Neutrophil (primary cell): ENCODE results near the gene MBNL2.

Experiments
- H3K27ac ChIP-seq: fragments of 200-600 bp; sonication (generic); 2 replicates; pipeline ENCODE4 v1.5.1; 2016; ENCODE audit warnings: mild to moderate bottlenecking, moderate library complexity
- H3K27me3 ChIP-seq: fragments of 200-600 bp; sonication (generic); 2 replicates; pipeline ENCODE4 v1.6.0; 2016; ENCODE audit warnings: mild to moderate bottlenecking
- H3K36me3 ChIP-seq: fragments of 200-600 bp; sonication (generic); 2 replicates; pipeline ENCODE4 v1.5.1; 2017
- H3K4me1 ChIP-seq, 2 experiments: fragments of 200-600 bp in 1 of 2; sonication (generic) in 1 of 2; 1 replicate in 1 of 2; 2 replicates in 1 of 2; pipeline versions ENCODE4 v1.5.1 to v1.6.1; 2013 to 2016; ENCODE audit warnings: low read depth in 1 of 2, low read length in 1 of 2, mild to moderate bottlenecking in 1 of 2, moderate library complexity in 1 of 2; ENCODE audit not compliant: control insufficient read depth in 1 of 2, insufficient read depth in 1 of 2
- H3K4me3 ChIP-seq, 2 experiments: fragments of 200-600 bp in 1 of 2; sonication (generic) in 1 of 2; 1 replicate in 1 of 2; 2 replicates in 1 of 2; pipeline ENCODE4 v1.5.1; 2013 to 2016; ENCODE audit warnings: low read depth in 1 of 2, low read length in 1 of 2, mild to moderate bottlenecking in 1 of 2, moderate library complexity in 1 of 2
- H3K9me3 ChIP-seq: fragments of 200-600 bp; sonication (generic); 2 replicates; pipeline ENCODE4 v1.5.1; 2016
- TF ChIP-seq, protein P1 (sequence below): fragments of 200-600 bp; sonication (generic); IDR thresholded peaks from 2 replicates; pipeline ENCODE4 v1.5.1; 2016; ENCODE audit warnings: antibody characterized with exemption

MBNL2 gene

DNA sequence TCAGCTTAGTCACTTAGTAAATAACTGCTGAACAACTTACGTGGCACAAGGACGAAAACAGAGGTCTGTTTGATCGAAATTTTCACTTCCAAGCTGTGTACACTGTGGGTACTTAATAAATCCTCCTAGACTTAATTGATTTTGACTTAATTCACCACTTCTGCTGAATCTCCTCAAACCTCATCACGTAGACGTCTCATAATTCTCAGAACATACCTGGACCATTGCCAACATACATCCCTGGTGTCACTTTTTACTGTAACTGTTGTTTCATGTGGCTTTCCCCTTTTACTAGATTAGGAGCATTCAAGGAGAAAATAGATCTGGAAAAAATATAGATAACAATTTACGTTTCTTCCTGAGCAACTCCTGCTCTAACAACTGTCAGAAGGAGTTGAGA lies 105.0 kb downstream of the MBNL2 start:
- Histone ChIP-seq H3K27ac (no peak overlapping the region), H3K9me3 (no peaks in the 10 kb centered on the region), H3K4me3 (no peak overlapping the region)

DNA sequence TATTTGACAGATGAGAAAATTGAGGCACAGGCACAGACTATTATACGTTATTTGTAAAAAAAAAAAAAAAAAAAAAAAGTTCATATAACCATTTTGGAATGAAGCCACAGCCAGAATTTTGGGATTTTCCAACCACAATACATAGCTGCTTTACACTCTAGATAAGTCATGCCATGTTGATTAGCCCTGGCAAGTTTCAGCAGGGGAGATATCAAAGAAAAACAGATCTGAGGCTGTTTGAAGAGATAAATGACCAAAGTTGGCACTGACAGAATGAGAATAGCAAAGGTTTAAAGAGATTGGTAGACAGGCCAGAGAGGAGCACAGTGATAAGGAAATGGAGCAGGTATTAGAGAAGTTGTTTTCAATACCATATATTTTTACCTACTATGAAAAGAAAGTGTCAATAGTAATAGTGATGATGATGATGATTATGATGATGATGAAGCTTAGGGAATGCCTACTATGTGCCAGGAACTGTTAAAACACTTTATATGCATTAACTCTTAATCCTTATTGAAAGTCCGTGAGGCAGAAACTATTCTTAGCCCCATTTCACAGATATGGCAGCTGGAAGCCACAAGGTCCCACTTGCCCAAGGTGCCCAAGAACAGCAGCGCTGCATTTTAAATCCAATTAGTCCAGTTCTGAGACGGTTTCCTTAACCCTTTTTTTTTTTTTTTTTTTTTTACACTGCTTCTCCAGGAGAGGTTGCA lies 105.5 kb downstream of the MBNL2 start:
- no peaks in the 10 kb centered on the region for H3K9me3 ChIP-seq
- H3K36me3 ChIP-seq = no peaks in the 10 kb centered on the region
- no peaks in the 10 kb centered on the region for H3K4me1 ChIP-seq
- H3K4me3 ChIP-seq = no peak overlapping the region
- no peaks in the 10 kb centered on the region for H3K27me3 ChIP-seq
- TF ChIP-seq, protein P1, sequence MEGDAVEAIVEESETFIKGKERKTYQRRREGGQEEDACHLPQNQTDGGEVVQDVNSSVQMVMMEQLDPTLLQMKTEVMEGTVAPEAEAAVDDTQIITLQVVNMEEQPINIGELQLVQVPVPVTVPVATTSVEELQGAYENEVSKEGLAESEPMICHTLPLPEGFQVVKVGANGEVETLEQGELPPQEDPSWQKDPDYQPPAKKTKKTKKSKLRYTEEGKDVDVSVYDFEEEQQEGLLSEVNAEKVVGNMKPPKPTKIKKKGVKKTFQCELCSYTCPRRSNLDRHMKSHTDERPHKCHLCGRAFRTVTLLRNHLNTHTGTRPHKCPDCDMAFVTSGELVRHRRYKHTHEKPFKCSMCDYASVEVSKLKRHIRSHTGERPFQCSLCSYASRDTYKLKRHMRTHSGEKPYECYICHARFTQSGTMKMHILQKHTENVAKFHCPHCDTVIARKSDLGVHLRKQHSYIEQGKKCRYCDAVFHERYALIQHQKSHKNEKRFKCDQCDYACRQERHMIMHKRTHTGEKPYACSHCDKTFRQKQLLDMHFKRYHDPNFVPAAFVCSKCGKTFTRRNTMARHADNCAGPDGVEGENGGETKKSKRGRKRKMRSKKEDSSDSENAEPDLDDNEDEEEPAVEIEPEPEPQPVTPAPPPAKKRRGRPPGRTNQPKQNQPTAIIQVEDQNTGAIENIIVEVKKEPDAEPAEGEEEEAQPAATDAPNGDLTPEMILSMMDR = no peak
- H3K27ac ChIP-seq = no peak overlapping the region

More for the DNA sequence above, 105.0 kb downstream of the MBNL2 start:
- H3K27me3 ChIP-seq = no peaks in the 10 kb centered on the region
- H3K36me3 ChIP-seq = no peaks in the 10 kb centered on the region
- H3K4me1 ChIP-seq = no peaks in the 10 kb centered on the region
- TF ChIP-seq, protein P1 = no peak

DNA sequence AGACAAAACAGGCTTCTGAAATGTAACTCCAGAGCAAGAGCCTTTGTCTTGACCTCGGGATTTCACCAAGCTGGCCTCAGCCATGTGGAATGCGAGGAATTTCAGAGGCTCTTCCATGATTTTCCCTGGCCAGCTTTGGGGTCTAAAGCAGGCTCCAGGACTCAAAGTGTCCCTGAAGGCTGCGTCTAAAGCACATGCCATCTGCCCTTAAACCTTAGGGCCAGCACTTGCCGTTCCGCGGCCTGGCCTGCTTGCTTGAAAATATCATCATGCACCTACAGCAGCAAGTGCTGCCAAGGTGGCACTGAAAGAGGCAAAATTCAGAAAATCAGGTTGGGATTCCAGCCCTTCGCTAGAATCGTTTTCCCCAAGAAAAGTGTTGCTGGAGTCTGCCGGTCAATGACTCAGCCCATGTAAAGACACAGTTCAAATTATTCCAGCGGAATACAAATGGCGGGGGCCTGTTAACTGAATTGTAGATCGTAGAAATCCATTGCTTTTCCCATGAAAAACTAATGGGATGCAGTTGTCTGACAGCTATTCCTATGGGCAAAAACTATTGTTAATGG lies 106.2 kb downstream of the MBNL2 start:
- Histone ChIP-seq H3K4me3 (no peak overlapping the region), H3K9me3 (no peaks in the 10 kb centered on the region), H3K36me3 (no peaks in the 10 kb centered on the region), H3K27ac (no peak overlapping the region), H3K27me3 (no peaks in the 10 kb centered on the region), H3K4me1 (no peaks in the 10 kb centered on the region)
- TF ChIP-seq, protein P1 = no peak

DNA sequence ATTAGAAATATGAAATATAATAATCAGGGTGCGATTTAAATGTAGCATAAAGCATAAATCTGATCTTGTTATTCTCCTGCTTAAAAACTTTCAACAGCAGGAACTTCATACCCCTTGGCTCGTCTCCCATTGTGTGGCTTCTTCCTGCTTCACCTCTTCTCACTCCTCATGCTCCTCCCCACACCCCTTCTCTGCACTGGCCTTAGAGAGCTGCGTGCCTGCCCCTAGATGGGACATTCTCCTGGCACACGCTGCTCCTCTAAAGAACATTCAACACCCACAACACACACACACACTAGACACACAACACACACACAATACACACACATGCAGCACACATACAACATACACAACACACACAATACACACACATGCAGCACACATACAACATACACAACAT lies 107.2 kb downstream of the MBNL2 start:
- Histone ChIP-seq H3K9me3 (no peaks in the 10 kb centered on the region), H3K4me1 (no peaks in the 10 kb centered on the region), H3K36me3 (no peaks in the 10 kb centered on the region), H3K27ac (no peak overlapping the region), H3K27me3 (no peaks in the 10 kb centered on the region), H3K4me3 (no peak overlapping the region)
- TF ChIP-seq, protein P1 = no peak

DNA sequence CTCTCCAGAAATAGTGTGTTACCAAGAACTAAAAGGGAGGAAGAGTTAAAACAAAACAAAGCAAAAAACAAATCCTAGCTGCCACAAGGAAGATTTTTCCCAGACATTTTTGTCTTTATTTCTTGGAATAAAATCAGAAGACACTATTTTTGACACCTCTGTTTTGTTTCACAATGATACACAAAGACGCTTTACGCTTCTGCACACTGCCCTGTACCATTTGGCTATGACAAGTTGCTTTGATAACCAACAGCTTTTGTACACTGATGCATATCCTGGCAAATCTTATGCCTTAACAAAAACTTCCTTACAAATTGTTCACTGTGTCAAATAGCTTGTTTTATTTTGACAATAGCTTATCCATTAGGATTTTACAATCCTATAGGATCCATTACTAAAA lies 108.3 kb downstream of the MBNL2 start:
- H3K4me3 ChIP-seq = no peak overlapping the region
- H3K9me3 ChIP-seq = no peaks in the 10 kb centered on the region
- H3K4me1 ChIP-seq = no peaks in the 10 kb centered on the region
- no peaks in the 10 kb centered on the region for H3K27me3 ChIP-seq
- TF ChIP-seq, protein P1 = no peak
- H3K27ac ChIP-seq = no peak overlapping the region
- no peaks in the 10 kb centered on the region for H3K36me3 ChIP-seq
